WTC11 (cell line): Measurements from ENCODE around the gene RLN3.

Experiments used
- CREB1 ChIP-seq: sonication (generic); formaldehyde crosslinking; IDR thresholded peaks from 2 replicates; pipeline ENCODE4 v1.8.0; 2023; ENCODE audit warnings: mild to moderate bottlenecking, missing genetic modification reagents
- ESRRA ChIP-seq: sonication (generic); formaldehyde crosslinking; IDR thresholded peaks from 2 replicates; pipeline ENCODE4 v1.8.1; 2022; ENCODE audit warnings: mild to moderate bottlenecking, missing genetic modification reagents, borderline replicate concordance
- ETV6 ChIP-seq: sonication (generic); formaldehyde crosslinking; IDR thresholded peaks from 2 replicates; pipeline ENCODE4 v1.8.1; 2022; ENCODE audit warnings: mild to moderate bottlenecking, missing genetic modification reagents
- RORB ChIP-seq: fragments of 250-450 bp; sonication (Bioruptor Pico); IDR thresholded peaks from 2 replicates; pipeline ENCODE4 v1.9.0; 2021; ENCODE audit warnings: mild to moderate bottlenecking
- TP53 ChIP-seq: sonication (generic); formaldehyde crosslinking; IDR thresholded peaks from 2 replicates; pipeline ENCODE4 v1.8.1; 2023; ENCODE audit warnings: mild to moderate bottlenecking, missing genetic modification reagents
- ZBTB21 ChIP-seq: sonication (generic); formaldehyde crosslinking; IDR thresholded peaks from 2 replicates; pipeline ENCODE4 v1.8.1; 2023; ENCODE audit warnings: mild to moderate bottlenecking, missing genetic modification reagents, borderline replicate concordance
- ZNF121 ChIP-seq: sonication (generic); formaldehyde crosslinking; IDR thresholded peaks from 2 replicates; pipeline ENCODE4 v1.8.0; 2023; ENCODE audit warnings: missing genetic modification reagents
- TF ChIP-seq, protein P1 (sequence below): fragments of 200-600 bp; IDR thresholded peaks from 2 replicates; pipeline ENCODE4 v1.8.0; 2022; ENCODE audit warnings: antibody characterized with exemption
- TF ChIP-seq, protein P2 (sequence below): sonication (generic); formaldehyde crosslinking; IDR thresholded peaks from 2 replicates; pipeline ENCODE4 v1.8.1; 2023; ENCODE audit warnings: mild to moderate bottlenecking, missing genetic modification reagents, moderate library complexity
- TF ChIP-seq, protein P3 (sequence below): sonication (generic); formaldehyde crosslinking; IDR thresholded peaks from 2 replicates; pipeline ENCODE4 v1.8.1; 2023; ENCODE audit warnings: mild to moderate bottlenecking, moderate library complexity, missing genetic modification reagents
- TF ChIP-seq, protein P4 (sequence below): sonication (generic); formaldehyde crosslinking; IDR thresholded peaks from 2 replicates; pipeline ENCODE4 v1.8.0; 2022; ENCODE audit warnings: mild to moderate bottlenecking, missing genetic modification reagents
- TF ChIP-seq, protein P5 (sequence below): sonication (generic); formaldehyde crosslinking; IDR thresholded peaks from 2 replicates; pipeline ENCODE4 v1.8.1; 2022; ENCODE audit warnings: low read depth, missing genetic modification reagents, borderline replicate concordance
- TF ChIP-seq, protein P6 (sequence below): sonication (generic); formaldehyde crosslinking; conservative IDR thresholded peaks from 2 replicates; pipeline ENCODE4 v1.8.1; 2022; ENCODE audit warnings: mild to moderate bottlenecking, missing genetic modification reagents

DNA sequence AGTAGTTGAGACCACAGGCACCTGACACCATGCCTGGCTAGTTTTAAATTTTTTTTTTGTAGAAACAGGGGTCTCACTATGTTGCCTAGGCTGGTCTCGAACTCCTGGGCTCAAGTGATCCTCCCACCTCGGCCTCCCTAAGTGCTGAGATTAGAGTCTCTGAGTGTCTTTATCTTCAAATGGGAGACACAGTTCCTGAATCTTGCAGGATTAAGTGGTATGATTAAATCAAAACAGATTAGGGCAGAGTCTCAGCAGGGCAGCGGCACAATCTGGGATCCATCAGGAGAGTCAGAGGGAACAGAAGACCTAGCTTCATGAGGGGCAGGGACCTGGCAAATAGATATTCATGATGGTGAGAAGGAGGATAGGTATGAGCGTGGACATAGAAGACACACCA, 953 bp downstream of the RLN3 start:
- TF ChIP-seq TP53: no peak
- TF ChIP-seq, protein P1, sequence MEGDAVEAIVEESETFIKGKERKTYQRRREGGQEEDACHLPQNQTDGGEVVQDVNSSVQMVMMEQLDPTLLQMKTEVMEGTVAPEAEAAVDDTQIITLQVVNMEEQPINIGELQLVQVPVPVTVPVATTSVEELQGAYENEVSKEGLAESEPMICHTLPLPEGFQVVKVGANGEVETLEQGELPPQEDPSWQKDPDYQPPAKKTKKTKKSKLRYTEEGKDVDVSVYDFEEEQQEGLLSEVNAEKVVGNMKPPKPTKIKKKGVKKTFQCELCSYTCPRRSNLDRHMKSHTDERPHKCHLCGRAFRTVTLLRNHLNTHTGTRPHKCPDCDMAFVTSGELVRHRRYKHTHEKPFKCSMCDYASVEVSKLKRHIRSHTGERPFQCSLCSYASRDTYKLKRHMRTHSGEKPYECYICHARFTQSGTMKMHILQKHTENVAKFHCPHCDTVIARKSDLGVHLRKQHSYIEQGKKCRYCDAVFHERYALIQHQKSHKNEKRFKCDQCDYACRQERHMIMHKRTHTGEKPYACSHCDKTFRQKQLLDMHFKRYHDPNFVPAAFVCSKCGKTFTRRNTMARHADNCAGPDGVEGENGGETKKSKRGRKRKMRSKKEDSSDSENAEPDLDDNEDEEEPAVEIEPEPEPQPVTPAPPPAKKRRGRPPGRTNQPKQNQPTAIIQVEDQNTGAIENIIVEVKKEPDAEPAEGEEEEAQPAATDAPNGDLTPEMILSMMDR: no peak
- TF ChIP-seq, protein P2, sequence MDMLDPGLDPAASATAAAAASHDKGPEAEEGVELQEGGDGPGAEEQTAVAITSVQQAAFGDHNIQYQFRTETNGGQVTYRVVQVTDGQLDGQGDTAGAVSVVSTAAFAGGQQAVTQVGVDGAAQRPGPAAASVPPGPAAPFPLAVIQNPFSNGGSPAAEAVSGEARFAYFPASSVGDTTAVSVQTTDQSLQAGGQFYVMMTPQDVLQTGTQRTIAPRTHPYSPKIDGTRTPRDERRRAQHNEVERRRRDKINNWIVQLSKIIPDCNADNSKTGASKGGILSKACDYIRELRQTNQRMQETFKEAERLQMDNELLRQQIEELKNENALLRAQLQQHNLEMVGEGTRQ (CRISPR knock-in tag): no peak
- TF ChIP-seq RORB (CRISPR knock-in tag): no peak
- TF ChIP-seq CREB1 (CRISPR knock-in tag): no peak
- no peak for TF ChIP-seq ZNF121 (CRISPR knock-in tag)
- no peak for TF ChIP-seq ETV6 (CRISPR knock-in tag)
- TF ChIP-seq, protein P3, sequence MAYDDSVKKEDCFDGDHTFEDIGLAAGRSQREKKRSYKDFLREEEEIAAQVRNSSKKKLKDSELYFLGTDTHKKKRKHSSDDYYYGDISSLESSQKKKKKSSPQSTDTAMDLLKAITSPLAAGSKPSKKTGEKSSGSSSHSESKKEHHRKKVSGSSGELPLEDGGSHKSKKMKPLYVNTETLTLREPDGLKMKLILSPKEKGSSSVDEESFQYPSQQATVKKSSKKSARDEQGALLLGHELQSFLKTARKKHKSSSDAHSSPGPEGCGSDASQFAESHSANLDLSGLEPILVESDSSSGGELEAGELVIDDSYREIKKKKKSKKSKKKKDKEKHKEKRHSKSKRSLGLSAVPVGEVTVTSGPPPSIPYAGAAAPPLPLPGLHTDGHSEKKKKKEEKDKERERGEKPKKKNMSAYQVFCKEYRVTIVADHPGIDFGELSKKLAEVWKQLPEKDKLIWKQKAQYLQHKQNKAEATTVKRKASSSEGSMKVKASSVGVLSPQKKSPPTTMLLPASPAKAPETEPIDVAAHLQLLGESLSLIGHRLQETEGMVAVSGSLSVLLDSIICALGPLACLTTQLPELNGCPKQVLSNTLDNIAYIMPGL (CRISPR knock-in tag): no peak
- TF ChIP-seq, protein P4, sequence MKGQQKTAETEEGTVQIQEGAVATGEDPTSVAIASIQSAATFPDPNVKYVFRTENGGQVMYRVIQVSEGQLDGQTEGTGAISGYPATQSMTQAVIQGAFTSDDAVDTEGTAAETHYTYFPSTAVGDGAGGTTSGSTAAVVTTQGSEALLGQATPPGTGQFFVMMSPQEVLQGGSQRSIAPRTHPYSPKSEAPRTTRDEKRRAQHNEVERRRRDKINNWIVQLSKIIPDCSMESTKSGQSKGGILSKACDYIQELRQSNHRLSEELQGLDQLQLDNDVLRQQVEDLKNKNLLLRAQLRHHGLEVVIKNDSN (CRISPR knock-in tag): no peak
- TF ChIP-seq ESRRA (CRISPR knock-in tag): no peak
- TF ChIP-seq, protein P5, sequence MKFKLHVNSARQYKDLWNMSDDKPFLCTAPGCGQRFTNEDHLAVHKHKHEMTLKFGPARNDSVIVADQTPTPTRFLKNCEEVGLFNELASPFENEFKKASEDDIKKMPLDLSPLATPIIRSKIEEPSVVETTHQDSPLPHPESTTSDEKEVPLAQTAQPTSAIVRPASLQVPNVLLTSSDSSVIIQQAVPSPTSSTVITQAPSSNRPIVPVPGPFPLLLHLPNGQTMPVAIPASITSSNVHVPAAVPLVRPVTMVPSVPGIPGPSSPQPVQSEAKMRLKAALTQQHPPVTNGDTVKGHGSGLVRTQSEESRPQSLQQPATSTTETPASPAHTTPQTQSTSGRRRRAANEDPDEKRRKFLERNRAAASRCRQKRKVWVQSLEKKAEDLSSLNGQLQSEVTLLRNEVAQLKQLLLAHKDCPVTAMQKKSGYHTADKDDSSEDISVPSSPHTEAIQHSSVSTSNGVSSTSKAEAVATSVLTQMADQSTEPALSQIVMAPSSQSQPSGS: no peak
- no peak for TF ChIP-seq ZBTB21 (CRISPR knock-in tag)
- TF ChIP-seq, protein P6, sequence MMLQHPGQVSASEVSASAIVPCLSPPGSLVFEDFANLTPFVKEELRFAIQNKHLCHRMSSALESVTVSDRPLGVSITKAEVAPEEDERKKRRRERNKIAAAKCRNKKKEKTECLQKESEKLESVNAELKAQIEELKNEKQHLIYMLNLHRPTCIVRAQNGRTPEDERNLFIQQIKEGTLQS (CRISPR knock-in tag): no peak
